Fibroblast of pulmonary artery (primary cell): Measurements from ENCODE around the gene SEC61A2.
A peak's percentile ranks its signal among the peaks of the same experiment; 100 is the strongest.

Experiments
- DNase-seq: peaks from one replicate; pipeline ENCODE4 v3.0.0-alpha.2; 2010; ENCODE audit warnings: low read depth
- H3K4me3 ChIP-seq: replicated peaks from 2 replicates; pipeline ENCODE4 v1.5.1; 2011; ENCODE audit warnings: low read depth, mild to moderate bottlenecking, control low read depth, low read length, moderate library complexity
- TF ChIP-seq, protein P1 (sequence below): IDR thresholded peaks from 2 replicates; pipeline ENCODE4 v1.5.1; 2011; ENCODE audit warnings: mild to moderate bottlenecking, control low read depth, low read length, inconsistent platforms; ENCODE audit errors: missing control alignments

SEC61A2 gene

DNA sequence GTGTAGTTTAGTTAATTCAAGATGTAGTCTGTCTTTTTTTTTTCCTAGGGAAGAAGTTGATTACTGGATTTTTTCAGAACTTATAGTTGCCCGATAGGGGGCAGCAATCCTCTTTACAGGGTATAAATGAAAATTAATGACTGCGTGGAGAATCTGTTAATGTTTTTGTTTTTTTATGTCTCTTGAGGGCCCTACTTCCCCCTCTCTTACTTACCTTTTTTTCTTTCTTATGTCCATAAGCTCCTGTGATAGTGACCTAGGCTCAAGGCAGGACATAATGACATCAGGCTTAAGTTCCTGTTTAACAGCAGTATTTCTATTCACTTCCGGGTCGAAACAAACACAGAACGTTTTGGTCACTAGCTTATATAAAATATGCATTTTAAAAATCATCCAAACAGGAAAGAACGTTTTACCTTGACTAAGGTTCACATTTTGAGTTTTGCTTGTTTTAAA is 85.3 kb downstream of the SEC61A2 start:
- H3K4me3 ChIP-seq: no peak overlapping the region
- TF ChIP-seq, protein P1, sequence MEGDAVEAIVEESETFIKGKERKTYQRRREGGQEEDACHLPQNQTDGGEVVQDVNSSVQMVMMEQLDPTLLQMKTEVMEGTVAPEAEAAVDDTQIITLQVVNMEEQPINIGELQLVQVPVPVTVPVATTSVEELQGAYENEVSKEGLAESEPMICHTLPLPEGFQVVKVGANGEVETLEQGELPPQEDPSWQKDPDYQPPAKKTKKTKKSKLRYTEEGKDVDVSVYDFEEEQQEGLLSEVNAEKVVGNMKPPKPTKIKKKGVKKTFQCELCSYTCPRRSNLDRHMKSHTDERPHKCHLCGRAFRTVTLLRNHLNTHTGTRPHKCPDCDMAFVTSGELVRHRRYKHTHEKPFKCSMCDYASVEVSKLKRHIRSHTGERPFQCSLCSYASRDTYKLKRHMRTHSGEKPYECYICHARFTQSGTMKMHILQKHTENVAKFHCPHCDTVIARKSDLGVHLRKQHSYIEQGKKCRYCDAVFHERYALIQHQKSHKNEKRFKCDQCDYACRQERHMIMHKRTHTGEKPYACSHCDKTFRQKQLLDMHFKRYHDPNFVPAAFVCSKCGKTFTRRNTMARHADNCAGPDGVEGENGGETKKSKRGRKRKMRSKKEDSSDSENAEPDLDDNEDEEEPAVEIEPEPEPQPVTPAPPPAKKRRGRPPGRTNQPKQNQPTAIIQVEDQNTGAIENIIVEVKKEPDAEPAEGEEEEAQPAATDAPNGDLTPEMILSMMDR: peak; percentile 64

More for the DNA sequence above, 85.3 kb downstream of the SEC61A2 start:
- peak; percentile 72 for DNase-seq
